HCT116 (cell line): Measurements from ENCODE around the gene DGCR6L.
"Not testable (repeated sequence)": the region's sequence is repeated elsewhere in the genome, so short reads cannot be mapped to it uniquely, and the experiment has no call there.

ENCODE experiments used
- CTCF ChIP-seq, 3 experiments: fragments of 200-600 bp in 1 of 3; sonication (generic) in 1 of 3; IDR thresholded peaks in 2 of 3; conservative IDR thresholded peaks in 1 of 3; 2 replicates each; pipeline ENCODE4 v1.5.1; 2012 to 2017; ENCODE audit warnings: low read depth in 2 of 3, low read length in 2 of 3, antibody characterized with exemption in 1 of 3, borderline replicate concordance in 1 of 3, control low read depth in 1 of 3, mild to moderate bottlenecking in 1 of 3, mixed read lengths in 1 of 3, mixed run types in 1 of 3, moderate library complexity in 1 of 3; ENCODE audit not compliant: insufficient read depth in 1 of 3
- FOSL1 ChIP-seq: IDR thresholded peaks from 2 replicates; pipeline ENCODE4 v1.6.1; 2012; ENCODE audit warnings: low read depth
- POLR2A ChIP-seq: IDR thresholded peaks from 2 replicates; pipeline ENCODE4 v1.7.0; 2011; ENCODE audit warnings: borderline replicate concordance; ENCODE audit not compliant: insufficient read depth, insufficient read length; ENCODE audit errors: extremely low read depth
- POLR2AphosphoS5 ChIP-seq: IDR thresholded peaks from 2 replicates; pipeline ENCODE4 v1.6.1; 2011; ENCODE audit warnings: mild to moderate bottlenecking, low read depth, low read length, moderate library complexity
- SP1 ChIP-seq: IDR thresholded peaks from 2 replicates; pipeline ENCODE4 v1.6.1; 2012; ENCODE audit warnings: low read depth
- ZBTB33 ChIP-seq: IDR thresholded peaks from 2 replicates; pipeline ENCODE4 v1.6.1; 2011; ENCODE audit warnings: mild to moderate bottlenecking, low read length, moderate library complexity; ENCODE audit not compliant: insufficient replicate concordance; ENCODE audit errors: extremely low read depth
- ZFX ChIP-seq: fragments of 450-650 bp; IDR thresholded peaks from 2 replicates; pipeline ENCODE4 v1.6.1; 2017

GRCh38 chr22:20311249-20312062 is 8.4 kb downstream of the DGCR6L start:
- TF ChIP-seq POLR2A; FOSL1; POLR2AphosphoS5; CTCF (IDR thresholded peaks at IDR 0.05 in 2 of 3, conservative IDR thresholded peaks at IDR 0.05 in 1 of 3; ENCODE audit: borderline replicate concordance in 1 of 3, insufficient read depth in 1 of 3, low read depth in 2 of 3, low read length in 2 of 3); SP1; ZFX; ZBTB33: not testable (repeated sequence)
